Fibroblast of skin of right quadriceps (primary cell): ENCODE results near the gene ASIC2.
"Not testable (repeated sequence)": the region's sequence is repeated elsewhere in the genome, so short reads cannot be mapped to it uniquely, and the experiment has no call there.

Source experiments
- DNase-seq: peaks from one replicate; pipeline ENCODE4 v3.0.0-alpha.2; 2013

Gene ASIC2

GRCh38 chr17:33015716-33016346, 277.3 kb downstream of the ASIC2 start:
- no peak for DNase-seq

GRCh38 chr17:33014751-33015150, 278.3 kb downstream of the ASIC2 start:
- DNase-seq = no peak

DNA sequence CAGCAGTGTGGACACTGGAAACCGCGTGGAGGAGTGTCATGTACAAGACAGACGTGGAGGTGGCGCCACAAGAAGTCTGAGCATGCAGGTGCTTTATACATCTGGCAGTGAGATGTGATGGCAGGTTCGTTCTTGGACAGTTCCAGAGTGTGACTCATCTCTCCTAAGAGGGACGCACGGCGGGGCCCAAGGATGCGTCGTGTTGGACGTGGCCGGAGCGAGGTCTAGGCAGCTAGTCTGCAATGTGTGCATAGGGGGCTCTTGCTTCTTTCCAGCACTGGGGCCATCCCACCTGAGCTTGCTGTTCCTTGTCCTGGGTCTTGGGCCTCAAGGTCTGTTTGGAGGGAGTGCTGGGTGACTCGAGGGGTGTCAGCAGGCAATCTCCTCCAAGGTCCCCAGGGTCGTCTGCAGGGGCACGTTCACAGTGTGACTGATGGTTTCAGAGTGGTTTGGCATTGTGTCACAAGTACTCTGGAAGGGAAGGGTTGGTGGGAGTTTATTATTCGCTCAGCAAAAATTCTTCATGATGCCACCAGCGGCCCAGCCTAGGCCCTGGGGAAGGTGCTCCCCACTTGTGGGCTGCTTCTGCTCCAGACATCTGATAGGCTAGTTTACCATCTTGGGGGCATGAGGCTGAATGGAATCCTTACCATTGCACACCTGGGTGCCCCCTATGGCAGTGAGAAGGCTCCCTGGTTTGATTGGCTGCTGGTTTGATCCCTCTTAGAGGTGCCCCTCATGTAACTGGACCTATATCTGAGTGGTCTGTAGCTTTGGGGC, 279.3 kb downstream of the ASIC2 start:
- no peak for DNase-seq

- peak; percentile 97 for DNase-seq
These were observed 280.5 kb downstream of the ASIC2 start for GRCh38 chr17:33012522-33013033.

GRCh38 chr17:33009636-33010035, 283.5 kb downstream of the ASIC2 start:
- no peak for DNase-seq

DNA sequence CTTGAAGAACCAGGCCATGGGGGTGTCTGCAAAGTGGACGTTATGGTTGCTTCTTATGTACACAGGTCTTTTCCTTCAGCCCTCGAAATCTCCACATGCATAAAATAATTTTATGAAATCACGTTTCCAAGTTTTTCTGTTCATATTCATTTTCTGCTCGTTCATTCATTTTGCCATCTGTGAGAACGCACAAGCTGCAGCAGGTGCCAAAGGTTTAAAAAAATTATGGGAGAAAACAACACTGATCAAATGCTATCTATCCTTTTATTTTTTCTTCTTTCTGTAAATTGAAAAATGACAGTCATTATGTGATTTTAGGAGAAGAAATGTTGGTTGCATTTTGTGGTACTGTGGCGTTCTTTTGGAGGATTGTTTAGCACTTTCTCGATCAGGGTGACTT, 285.9 kb downstream of the ASIC2 start:
- DNase-seq = no peak

- DNase-seq = no peak
These were observed 290.8 kb downstream of the ASIC2 start for GRCh38 chr17:33002246-33002645.

GRCh38 chr17:32998887-32999228, 294.2 kb downstream of the ASIC2 start:
- peak; percentile 17 for DNase-seq

- peak; percentile 56 for DNase-seq
These were observed 294.8 kb downstream of the ASIC2 start for GRCh38 chr17:32998111-32998886.

DNA sequence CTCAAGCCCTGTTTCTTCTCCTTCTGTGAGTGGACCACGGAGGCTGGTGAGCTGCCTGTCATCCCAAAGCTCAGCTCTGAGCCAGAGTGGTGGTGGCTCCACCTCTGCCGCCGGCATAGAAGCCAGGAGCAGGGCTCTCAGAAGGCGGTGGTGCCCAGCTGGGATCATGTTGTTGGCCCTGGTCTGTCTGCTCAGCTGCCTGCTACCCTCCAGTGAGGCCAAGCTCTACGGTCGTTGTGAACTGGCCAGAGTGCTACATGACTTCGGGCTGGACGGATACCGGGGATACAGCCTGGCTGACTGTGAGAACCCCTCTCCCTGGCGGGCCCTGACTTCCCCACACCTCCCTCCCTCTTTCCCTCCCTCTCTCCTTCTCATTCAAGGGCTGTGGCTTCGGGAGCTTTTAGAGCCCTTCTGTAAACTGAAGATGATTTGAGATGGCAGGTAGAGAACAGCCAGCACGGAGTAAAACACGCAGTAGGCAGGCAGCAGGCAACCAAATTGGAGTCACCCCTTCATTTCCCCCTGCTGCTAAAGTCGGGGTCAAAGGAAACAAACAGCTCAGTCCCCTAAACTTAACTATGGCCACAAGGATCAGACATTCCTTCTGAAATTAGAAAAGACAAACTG, 297.6 kb downstream of the ASIC2 start:
- no peak for DNase-seq

- DNase-seq = no peak
These were observed 299.1 kb downstream of the ASIC2 start for GRCh38 chr17:32993977-32994376.

GRCh38 chr17:32992321-32993033, 300.6 kb downstream of the ASIC2 start:
- DNase-seq = no peak

DNA sequence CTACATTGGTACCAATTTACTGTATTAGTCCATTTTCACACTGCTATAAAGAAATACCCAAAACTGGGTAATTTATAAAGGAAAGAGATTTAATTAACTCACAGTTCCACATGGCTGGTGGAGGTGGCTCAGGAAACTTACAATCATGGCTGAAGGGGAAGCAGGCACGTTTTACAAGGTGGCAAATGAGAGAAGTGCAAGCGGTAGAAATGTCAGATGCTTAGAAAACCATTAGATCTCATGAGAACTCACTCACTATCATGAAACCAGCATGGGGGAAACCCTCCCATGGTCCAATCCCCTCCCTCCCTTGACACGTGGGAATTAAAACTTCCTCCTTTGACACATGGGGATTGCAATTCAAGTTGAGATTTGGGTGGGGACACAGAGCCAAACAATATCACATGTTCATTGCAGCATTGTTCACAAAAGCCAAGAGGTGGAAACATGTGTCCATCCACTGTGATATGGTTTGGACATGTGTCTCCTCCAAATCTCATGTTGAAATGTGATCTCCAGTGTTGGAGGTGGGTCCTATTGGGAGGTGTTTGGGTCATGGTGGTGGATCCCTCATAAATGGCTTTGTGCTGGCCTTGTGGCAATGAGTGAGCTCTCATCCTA, 304.5 kb downstream of the ASIC2 start:
- no peak for DNase-seq

- not testable (repeated sequence) for DNase-seq
These were observed 305.2 kb downstream of the ASIC2 start for GRCh38 chr17:32987868-32988267.

- DNase-seq = not testable (repeated sequence)
These were observed 305.7 kb downstream of the ASIC2 start for GRCh38 chr17:32987453-32987805.

- no peak for DNase-seq
These were observed 307.9 kb downstream of the ASIC2 start for GRCh38 chr17:32985050-32985756.

DNA sequence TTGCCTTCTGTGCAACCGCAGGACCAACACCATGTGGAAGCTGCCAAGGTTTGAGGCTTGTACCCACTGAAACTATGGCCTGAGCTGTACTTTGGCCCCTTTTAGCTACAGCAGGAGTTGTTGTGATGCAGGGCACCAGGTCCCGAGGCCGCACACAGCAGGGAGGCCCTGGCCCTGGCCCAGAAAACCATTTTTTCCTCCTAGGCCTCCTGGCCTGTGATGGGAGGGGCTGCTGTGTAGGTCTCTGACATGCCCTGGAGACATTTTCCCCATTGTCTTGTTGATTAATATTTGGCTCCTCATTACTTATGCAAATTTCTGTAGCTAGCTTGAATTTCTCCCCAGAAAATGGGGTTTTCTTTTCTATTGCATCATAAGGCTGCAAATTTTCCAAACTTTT, 311.5 kb downstream of the ASIC2 start:
- DNase-seq = not testable (repeated sequence)

GRCh38 chr17:32980230-32980629, 312.9 kb downstream of the ASIC2 start:
- no peak for DNase-seq

DNA sequence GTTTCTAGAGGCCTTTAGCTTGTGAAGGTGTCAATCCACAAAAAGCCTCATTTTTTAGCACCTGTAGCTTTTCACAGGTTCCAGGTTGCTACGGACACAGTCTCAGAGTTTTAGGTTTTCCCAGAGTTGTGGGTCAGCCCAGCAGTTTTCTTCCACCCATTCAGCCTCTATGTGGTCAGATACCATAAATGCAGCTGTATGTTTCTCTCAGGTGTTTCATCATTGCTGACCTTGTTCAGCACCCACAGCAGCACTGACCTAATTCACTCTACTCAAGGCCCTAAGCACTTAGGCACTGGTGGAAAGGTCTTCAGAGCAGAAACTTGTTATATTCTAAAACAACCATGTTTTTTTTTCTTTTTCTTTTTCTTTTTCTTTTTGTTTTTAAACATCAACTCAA, 316.5 kb downstream of the ASIC2 start:
- DNase-seq = no peak

GRCh38 chr17:32976131-32976530, 317.0 kb downstream of the ASIC2 start:
- no peak for DNase-seq

DNA sequence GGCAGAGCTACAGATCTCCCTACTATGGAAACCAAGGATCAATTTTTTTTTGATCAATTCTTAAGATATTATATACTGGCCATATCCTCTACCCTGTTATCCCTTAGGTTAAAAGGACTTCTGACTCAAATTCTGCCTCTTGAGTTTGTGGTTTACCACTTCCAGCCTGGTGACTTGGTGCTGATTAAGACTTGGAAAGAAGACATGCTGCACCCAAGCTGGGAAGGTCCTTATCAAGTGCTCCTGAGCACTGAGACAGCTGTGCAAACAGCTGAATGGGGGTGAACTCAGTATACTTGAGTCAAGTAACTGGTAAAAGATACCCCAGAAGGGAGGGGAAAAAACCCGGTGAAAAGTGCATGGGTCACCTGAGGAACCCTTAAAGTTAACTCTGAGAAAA, 321.9 kb downstream of the ASIC2 start:
- no peak for DNase-seq
